Astrocyte (in vitro differentiated cells and primary cell): Measurements from ENCODE around the gene SLC37A1. TPM values are rescaled to one million over a fixed set of nuclear protein-coding genes. Genes with fewer than 3 reads are reported as not detected.

Experiments used
- DNase-seq: peaks from one replicate; pipeline ENCODE4 v3.0.0-alpha.2; 2010; ENCODE audit warnings: low read depth
- FAIRE-seq: peaks from 2 replicates; lab custom pipeline; 2011; peaks lifted over from hg19 to GRCh38; lab: Jason Lieb, UNC
- H2AFZ ChIP-seq: 2 replicates; pipeline ENCODE4 v1.6.0; 2012; ENCODE audit warnings: low read depth, low read length, inconsistent platforms
- H3K27ac ChIP-seq: 2 replicates; pipeline ENCODE4 v1.5.1; 2011; ENCODE audit warnings: low read depth, low read length, inconsistent platforms
- H3K27me3 ChIP-seq: 2 replicates; pipeline ENCODE4 v1.6.0; 2011; ENCODE audit warnings: low read length, inconsistent platforms; ENCODE audit not compliant: insufficient read depth
- H3K36me3 ChIP-seq: 2 replicates; pipeline ENCODE4 v1.5.1; 2011; ENCODE audit warnings: low read length, inconsistent platforms; ENCODE audit not compliant: insufficient read depth
- H3K4me1 ChIP-seq: 2 replicates; pipeline ENCODE4 v1.5.1; 2011; ENCODE audit warnings: low read length, inconsistent platforms; ENCODE audit not compliant: insufficient read depth
- H3K4me2 ChIP-seq: 2 replicates; pipeline ENCODE4 v1.6.0; 2012; ENCODE audit warnings: low read length, inconsistent platforms
- H3K4me3 ChIP-seq: 2 replicates; pipeline ENCODE4 v1.5.1; 2011; ENCODE audit warnings: low read depth, mild to moderate bottlenecking, low read length, inconsistent platforms; ENCODE audit not compliant: insufficient read depth
- H3K79me2 ChIP-seq: 2 replicates; pipeline ENCODE4 v1.6.0; 2012; ENCODE audit warnings: mild to moderate bottlenecking, low read length, inconsistent platforms; ENCODE audit not compliant: insufficient read depth
- H3K9ac ChIP-seq: 2 replicates; pipeline ENCODE4 v1.6.0; 2012; ENCODE audit warnings: mild to moderate bottlenecking, low read length, inconsistent platforms
- H3K9me3 ChIP-seq: 2 replicates; pipeline ENCODE4 v1.5.1; 2012; ENCODE audit warnings: low read depth, mild to moderate bottlenecking, low read length, inconsistent platforms; ENCODE audit not compliant: insufficient read depth
- H4K20me1 ChIP-seq: 2 replicates; pipeline ENCODE4 v1.6.0; 2012; ENCODE audit warnings: low read length, inconsistent platforms; ENCODE audit not compliant: insufficient read depth
- H3K27ac Mint-ChIP-seq: one replicate; pipeline ENCODE4 v1.8.0; 2021; ENCODE audit warnings: mild to moderate bottlenecking, mixed read lengths; ENCODE audit not compliant: unreplicated experiment
- H3K27me3 Mint-ChIP-seq: one replicate; pipeline ENCODE4 v1.8.0; 2021; ENCODE audit warnings: low read depth, mixed read lengths; ENCODE audit not compliant: unreplicated experiment
- H3K36me3 Mint-ChIP-seq: one replicate; pipeline ENCODE4 v1.8.0; 2021; ENCODE audit warnings: low read depth, mixed read lengths; ENCODE audit not compliant: unreplicated experiment
- H3K4me1 Mint-ChIP-seq: one replicate; pipeline ENCODE4 v1.8.0; 2021; ENCODE audit warnings: low read depth, mixed read lengths; ENCODE audit not compliant: unreplicated experiment
- H3K4me3 Mint-ChIP-seq: one replicate; pipeline ENCODE4 v1.8.0; 2021; ENCODE audit warnings: mild to moderate bottlenecking, moderate library complexity, mixed read lengths; ENCODE audit not compliant: unreplicated experiment
- H3K9me3 Mint-ChIP-seq: one replicate; pipeline ENCODE4 v1.8.0; 2021; ENCODE audit warnings: mild to moderate bottlenecking, mixed read lengths; ENCODE audit not compliant: unreplicated experiment
- EZH2 ChIP-seq: IDR thresholded peaks from 2 replicates; pipeline ENCODE4 v1.6.1; 2012; ENCODE audit warnings: mild to moderate bottlenecking, low read length, inconsistent platforms; ENCODE audit not compliant: insufficient read depth
- total RNA-seq: library from RNA; stranded (reverse); gene quantifications from 2 replicates; pipeline ENCODE4 v1.2.1, GENCODE V29; 2021
- TF ChIP-seq, protein P1 (sequence below): IDR thresholded peaks from 2 replicates; pipeline ENCODE4 v1.5.1; 2011; ENCODE audit warnings: low read depth, mild to moderate bottlenecking, inconsistent platforms, low read length, moderate library complexity; ENCODE audit not compliant: insufficient read depth

Gene SLC37A1
- total RNA-seq, 1 donor from 2014 or later, result 6.9 TPM

DNA sequence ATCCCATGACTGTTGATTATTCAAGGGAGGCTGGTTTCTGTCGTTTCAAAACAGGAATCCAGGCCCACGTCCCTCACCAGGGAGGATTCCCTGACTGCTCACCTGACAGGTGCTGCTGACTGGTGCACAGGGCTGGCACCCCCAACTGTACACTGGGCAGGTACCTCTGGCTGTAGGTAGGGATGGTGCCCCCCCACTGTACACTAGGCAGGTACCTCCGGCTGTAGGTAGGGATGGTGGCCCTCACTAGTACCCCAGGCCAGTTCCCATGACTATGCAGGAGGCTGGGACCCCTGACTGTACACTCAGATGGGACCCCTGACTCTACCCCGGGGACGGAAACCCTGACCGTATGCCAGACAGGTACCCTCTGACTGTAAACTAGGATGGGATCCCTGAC, 106.2 kb downstream of the SLC37A1 start:
- no peak overlapping the region for H3K27ac ChIP-seq
- no peak overlapping the region for H2AFZ ChIP-seq

GRCh38 chr21:42621166-42621818, 107.6 kb downstream of the SLC37A1 start:
- TF ChIP-seq, protein P1, sequence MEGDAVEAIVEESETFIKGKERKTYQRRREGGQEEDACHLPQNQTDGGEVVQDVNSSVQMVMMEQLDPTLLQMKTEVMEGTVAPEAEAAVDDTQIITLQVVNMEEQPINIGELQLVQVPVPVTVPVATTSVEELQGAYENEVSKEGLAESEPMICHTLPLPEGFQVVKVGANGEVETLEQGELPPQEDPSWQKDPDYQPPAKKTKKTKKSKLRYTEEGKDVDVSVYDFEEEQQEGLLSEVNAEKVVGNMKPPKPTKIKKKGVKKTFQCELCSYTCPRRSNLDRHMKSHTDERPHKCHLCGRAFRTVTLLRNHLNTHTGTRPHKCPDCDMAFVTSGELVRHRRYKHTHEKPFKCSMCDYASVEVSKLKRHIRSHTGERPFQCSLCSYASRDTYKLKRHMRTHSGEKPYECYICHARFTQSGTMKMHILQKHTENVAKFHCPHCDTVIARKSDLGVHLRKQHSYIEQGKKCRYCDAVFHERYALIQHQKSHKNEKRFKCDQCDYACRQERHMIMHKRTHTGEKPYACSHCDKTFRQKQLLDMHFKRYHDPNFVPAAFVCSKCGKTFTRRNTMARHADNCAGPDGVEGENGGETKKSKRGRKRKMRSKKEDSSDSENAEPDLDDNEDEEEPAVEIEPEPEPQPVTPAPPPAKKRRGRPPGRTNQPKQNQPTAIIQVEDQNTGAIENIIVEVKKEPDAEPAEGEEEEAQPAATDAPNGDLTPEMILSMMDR, result no peak
- no peak for TF ChIP-seq EZH2
- Mint-ChIP-seq H3K4me3 (no peak overlapping the region), H3K4me1 (peaks cover 2% of the 10 kb centered on the region), H3K27ac (no peak overlapping the region), H3K27me3 (peaks cover 64% of the 10 kb centered on the region), H3K9me3 (no peaks in the 10 kb centered on the region), H3K36me3 (no peaks in the 10 kb centered on the region)
- Histone ChIP-seq H3K9me3 (no peaks in the 10 kb centered on the region), H3K4me2 (no peak overlapping the region), H4K20me1 (no peaks in the 10 kb centered on the region), H3K36me3 (no peaks in the 10 kb centered on the region), H3K4me3 (no peak overlapping the region), H3K79me2 (no peaks in the 10 kb centered on the region), H3K27me3 (peaks cover 40% of the 10 kb centered on the region), H3K27ac (no peak overlapping the region), H3K9ac (no peak overlapping the region), H2AFZ (no peak overlapping the region), H3K4me1 (no peaks in the 10 kb centered on the region)
- DNase-seq (no peak), FAIRE-seq (no peak)

More for the DNA sequence above, 106.2 kb downstream of the SLC37A1 start:
- no peaks in the 10 kb centered on the region for H3K4me1 ChIP-seq
- Mint-ChIP-seq H3K27me3 (peaks cover 53% of the 10 kb centered on the region), H3K36me3 (no peaks in the 10 kb centered on the region), H3K4me3 (no peak overlapping the region), H3K9me3 (no peaks in the 10 kb centered on the region), H3K4me1 (peaks cover 2% of the 10 kb centered on the region), H3K27ac (no peak overlapping the region)
- TF ChIP-seq EZH2, result no peak
- TF ChIP-seq, protein P1, result no peak
- H4K20me1 ChIP-seq, result no peaks in the 10 kb centered on the region
- peaks cover 43% of the 10 kb centered on the region for H3K27me3 ChIP-seq
- no peak overlapping the region for H3K4me3 ChIP-seq
- H3K4me2 ChIP-seq, result no peak overlapping the region
- H3K9ac ChIP-seq, result no peak overlapping the region
- no peaks in the 10 kb centered on the region for H3K79me2 ChIP-seq
- no peaks in the 10 kb centered on the region for H3K9me3 ChIP-seq
- FAIRE-seq, result no peak
- H3K36me3 ChIP-seq, result no peaks in the 10 kb centered on the region
- no peak for DNase-seq

- Mint-ChIP-seq H3K36me3 (no peaks in the 10 kb centered on the region), H3K4me1 (peaks cover 2% of the 10 kb centered on the region), H3K9me3 (no peaks in the 10 kb centered on the region), H3K4me3 (no peak overlapping the region), H3K27me3 (peaks cover 64% of the 10 kb centered on the region), H3K27ac (no peak overlapping the region)
- Histone ChIP-seq H3K4me2 (no peak overlapping the region), H3K9ac (no peak overlapping the region), H3K36me3 (no peaks in the 10 kb centered on the region), H3K27me3 (peaks cover 36% of the 10 kb centered on the region), H2AFZ (no peak overlapping the region), H3K79me2 (no peaks in the 10 kb centered on the region), H4K20me1 (no peaks in the 10 kb centered on the region), H3K9me3 (no peaks in the 10 kb centered on the region), H3K4me3 (no peak overlapping the region), H3K4me1 (no peaks in the 10 kb centered on the region), H3K27ac (no peak overlapping the region)
- no peak for FAIRE-seq
- DNase-seq, result no peak
- no peak for TF ChIP-seq EZH2
These were observed 108.1 kb downstream of the SLC37A1 start for GRCh38 chr21:42621819-42622177.
